Amniotic epithelial cell (primary cell): ENCODE measurements around the gene IRF2.
"Not testable (repeated sequence)": the region's sequence is repeated elsewhere in the genome, so short reads cannot be mapped to it uniquely, and the experiment has no call there.

Experiments
- DNase-seq: peaks from one replicate; pipeline ENCODE4 v3.0.0-alpha.2; 2010; ENCODE audit warnings: low read depth

IRF2 gene

GRCh38 chr4:184346682-184347081 lies 127.7 kb downstream of the IRF2 start:
- no peak for DNase-seq

- DNase-seq: not testable (repeated sequence)
Observed at GRCh38 chr4:184346273-184346672, 128.1 kb downstream of the IRF2 start.

GRCh38 chr4:184345573-184345922 lies 128.8 kb downstream of the IRF2 start:
- DNase-seq: no peak

- DNase-seq: no peak
Observed at GRCh38 chr4:184344899-184345572, 129.3 kb downstream of the IRF2 start.

- DNase-seq: no peak
Observed at GRCh38 chr4:184344435-184344834, 129.9 kb downstream of the IRF2 start.

- DNase-seq: peak; percentile 75
Observed at GRCh38 chr4:184343502-184344177, 130.7 kb downstream of the IRF2 start.

- not testable (repeated sequence) for DNase-seq
Observed at GRCh38 chr4:184342857-184343237, 131.5 kb downstream of the IRF2 start.

GRCh38 chr4:184342167-184342856 lies 132.0 kb downstream of the IRF2 start:
- no peak for DNase-seq

GRCh38 chr4:184339398-184340193 lies 134.8 kb downstream of the IRF2 start:
- peak; percentile 82 for DNase-seq

GRCh38 chr4:184337907-184338306 lies 136.4 kb downstream of the IRF2 start:
- peak; percentile 92 for DNase-seq
